Thymus (tissue), 11 donors: Measurements from ENCODE around the gene ERGIC1. TPM values are rescaled to one million over a fixed set of nuclear protein-coding genes. Genes with fewer than 3 reads are reported as not detected.
A peak's percentile ranks its signal among the peaks of the same experiment; 100 is the strongest.

ENCODE experiments used
- DNase-seq, 9 donors: peaks; one replicate each; pipeline ENCODE4 v3.0.0-alpha.2; 2013; ENCODE audit warnings: low spot score in 9 of 9, low read depth in 6 of 9, missing footprints in 1 of 9
- H3K27ac ChIP-seq, 2 donors: one replicate each; pipeline ENCODE4 v1.5.1; 2013; ENCODE audit warnings: control low read depth in 1 of 2, low read depth in 1 of 2, low read length in 1 of 2, mild to moderate bottlenecking in 1 of 2, moderate library complexity in 1 of 2
- H3K27me3 ChIP-seq, 2 donors: one replicate each; pipeline ENCODE4 v1.5.1; 2013; ENCODE audit warnings: low read length in 1 of 2; ENCODE audit not compliant: control insufficient read depth in 2 of 2, insufficient read depth in 1 of 2
- H3K36me3 ChIP-seq, 2 donors: one replicate each; pipeline ENCODE4 v1.5.1; 2013; ENCODE audit warnings: low read length in 1 of 2, mild to moderate bottlenecking in 1 of 2, moderate library complexity in 1 of 2; ENCODE audit not compliant: control insufficient read depth in 2 of 2, insufficient read depth in 2 of 2
- H3K4me1 ChIP-seq, 2 donors: one replicate each; pipeline ENCODE4 v1.5.1; 2013; ENCODE audit warnings: low read length in 2 of 2; ENCODE audit not compliant: control insufficient read depth in 2 of 2, insufficient read depth in 2 of 2
- H3K4me3 ChIP-seq, 2 donors: one replicate each; pipeline ENCODE4 v1.5.1; 2013; ENCODE audit warnings: low read length in 2 of 2, control low read depth in 1 of 2, mild to moderate bottlenecking in 1 of 2
- H3K9me3 ChIP-seq, 2 donors: one replicate each; pipeline ENCODE4 v1.5.1; 2013; ENCODE audit warnings: low read length in 1 of 2, mild to moderate bottlenecking in 1 of 2; ENCODE audit not compliant: control insufficient read depth in 2 of 2, insufficient read depth in 1 of 2
- WGBS: extraction: QIAGEN DNeasy Blood & Tissue Kit; methylation state at CpG from one replicate; pipeline ENCODE4 v1.1.7; 2013; 5-methylcytosine and 5-hydroxymethylcytosine counted together
- polyA plus RNA-seq: library from polyadenylated mRNA; stranded (reverse); fragments of 200-250 nt; gene quantifications from one replicate; pipeline ENCODE4 v1.2.3, GENCODE V29; 2013
- total RNA-seq: library from RNA; stranded (reverse); fragments of 120-200 nt; gene quantifications from one replicate; pipeline ENCODE4 v1.2.4, GENCODE V29; 2013
- donor health status: healthy.

Gene ERGIC1
- total and polyA plus RNA-seq, 2 donors = 57.2 to 69.2 TPM

GRCh38 chr5:172983542-172984243 is 149.6 kb downstream of the ERGIC1 start, which contains the start of gene ATP6V0E1:
TSS of gene ATP6V0E1 (plus strand) at chr5:172983771. CDS start at chr5:172983861, 90 bp downstream.
- under 1% methylated on average over 49 of the region's 49 CpGs for WGBS
- DNase-seq = peak; percentile 61 to 93 (median 84)

GRCh38 chr5:172984244-172984953 is 150.3 kb downstream of the ERGIC1 start:
- WGBS = under 1% methylated on average over 15 of the region's 15 CpGs
- no peaks in the 10 kb centered on the region for H3K9me3 ChIP-seq
- peak overlapping the region; percentile 92 to 97 for H3K27ac ChIP-seq
- H3K36me3 ChIP-seq = peaks cover 13 to 27% of the 10 kb centered on the region in 2 donors
- peak; percentile 22 to 83 (median 56) for DNase-seq
- H3K4me3 ChIP-seq = peak overlapping the region; percentile 91 to 98
- H3K4me1 ChIP-seq = peaks cover 3 to 6% of the 10 kb centered on the region in 2 donors
- H3K27me3 ChIP-seq = no peaks in the 10 kb centered on the region

More at GRCh38 chr5:172983542-172984243, 149.6 kb downstream of the ERGIC1 start, which contains the start of gene ATP6V0E1:
- Histone ChIP-seq H3K36me3 (peaks cover 13 to 23% of the 10 kb centered on the region in 2 donors), H3K4me1 (peaks cover 3 to 6% of the 10 kb centered on the region in 2 donors), H3K27me3 (no peaks in the 10 kb centered on the region), H3K4me3 (peak within 1 kb of the TSS; percentile 91 to 98), H3K9me3 (no peaks in the 10 kb centered on the region), H3K27ac (peak within 1 kb of the TSS; percentile 92 to 97)

- H3K4me3 ChIP-seq = no peak overlapping the region
- no peak for DNase-seq
- H3K27ac ChIP-seq = no peak overlapping the region
These were observed 151.5 kb downstream of the ERGIC1 start for GRCh38 chr5:172985596-172985995.

GRCh38 chr5:172988276-172988675 is 154.2 kb downstream of the ERGIC1 start:
- Histone ChIP-seq H3K27ac (no peak overlapping the region), H3K27me3 (no peaks in the 10 kb centered on the region), H3K36me3 (peaks cover 23 to 39% of the 10 kb centered on the region in 2 donors), H3K9me3 (no peaks in the 10 kb centered on the region), H3K4me3 (no peak overlapping the region), H3K4me1 (peaks cover 2 to 6% of the 10 kb centered on the region in 2 donors)
- DNase-seq = no peak
- WGBS = 92% methylated on average over 3 of the region's 3 CpGs

More at GRCh38 chr5:172985596-172985995, 151.5 kb downstream of the ERGIC1 start:
- H3K4me1 ChIP-seq = peaks cover 3 to 6% of the 10 kb centered on the region in 2 donors
- peaks cover 13 to 27% of the 10 kb centered on the region in 2 donors for H3K36me3 ChIP-seq
- H3K27me3 ChIP-seq = no peaks in the 10 kb centered on the region
- H3K9me3 ChIP-seq = no peaks in the 10 kb centered on the region

GRCh38 chr5:172990776-172991175 is 156.7 kb downstream of the ERGIC1 start:
- no peak overlapping the region for H3K4me3 ChIP-seq
- H3K9me3 ChIP-seq = no peaks in the 10 kb centered on the region
- 98% methylated on average over 8 of the region's 8 CpGs for WGBS
- H3K27me3 ChIP-seq = no peaks in the 10 kb centered on the region
- H3K36me3 ChIP-seq = peaks cover 33 to 49% of the 10 kb centered on the region in 2 donors
- no peaks in the 10 kb centered on the region for H3K4me1 ChIP-seq
- H3K27ac ChIP-seq = no peak overlapping the region
- no peak for DNase-seq

GRCh38 chr5:172994405-172994804 is 160.4 kb downstream of the ERGIC1 start:
- H3K4me3 ChIP-seq = no peak overlapping the region
- DNase-seq = no peak
- 98% methylated on average over 2 of the region's 2 CpGs for WGBS
- no peak overlapping the region for H3K27ac ChIP-seq
- H3K9me3 ChIP-seq = no peaks in the 10 kb centered on the region
- peaks cover 29 to 30% of the 10 kb centered on the region in 2 donors for H3K36me3 ChIP-seq
- no peaks in the 10 kb centered on the region for H3K4me1 ChIP-seq
- no peaks in the 10 kb centered on the region for H3K27me3 ChIP-seq

- no peak for DNase-seq
- 98% methylated on average over 3 of the region's 3 CpGs for WGBS
- Histone ChIP-seq H3K27me3 (no peaks in the 10 kb centered on the region), H3K9me3 (no peaks in the 10 kb centered on the region), H3K27ac (no peak overlapping the region), H3K4me3 (no peak overlapping the region), H3K4me1 (peaks cover 0 to 2% of the 10 kb centered on the region in 2 donors), H3K36me3 (peaks cover 15 to 18% of the 10 kb centered on the region in 2 donors)
These were observed 165.4 kb downstream of the ERGIC1 start for GRCh38 chr5:172999372-172999973.

GRCh38 chr5:172999974-173000373 is 165.9 kb downstream of the ERGIC1 start:
- Histone ChIP-seq H3K4me3 (no peak overlapping the region), H3K27ac (no peak overlapping the region), H3K4me1 (peaks cover 0 to 2% of the 10 kb centered on the region in 2 donors), H3K36me3 (peaks cover 14 to 16% of the 10 kb centered on the region in 2 donors), H3K9me3 (no peaks in the 10 kb centered on the region), H3K27me3 (no peaks in the 10 kb centered on the region)
- DNase-seq = no peak
- WGBS = 96% methylated on average over 1 of the region's 1 CpG
